ENCODE results near the gene TRABD2A.
A peak's percentile ranks its signal among the peaks of the same experiment; 100 is the strongest.

Gene TRABD2A

GRCh38 chr2:84925336-84925723, 44.4 kb upstream of the TRABD2A start:
- no peak for TF ChIP-seq CTCF (conservative IDR thresholded peaks at IDR 0.05; ENCODE audit: low read length)
- TF ChIP-seq EZH2phosphoT487 (IDR thresholded peaks at IDR 0.05; ENCODE audit: borderline replicate concordance) = no peak
- H3K36me3 ChIP-seq (ENCODE audit: insufficient read depth, low read length) = no peaks in the 10 kb centered on the region
- H3K79me2 ChIP-seq (ENCODE audit: insufficient read depth, low read length) = no peaks in the 10 kb centered on the region
- H3K9me3 ChIP-seq (ENCODE audit: insufficient read depth, low read depth, low read length) = no peaks in the 10 kb centered on the region
- no peaks in the 10 kb centered on the region for H3F3A ChIP-seq (ENCODE audit: low read depth)
- no peaks in the 10 kb centered on the region for H3K9me2 ChIP-seq (replicated peaks; ENCODE audit: low read depth, low read length)
- peak overlapping the region; percentile 45; the same call in 1 of the 2 replicates for H2AFZ ChIP-seq (ENCODE audit: low read length)
- H4K20me1 ChIP-seq (ENCODE audit: insufficient read depth, low read length, poor library complexity, severe bottlenecking) = no peaks in the 10 kb centered on the region
- no peaks in the 10 kb centered on the region for H3K27me3 ChIP-seq (ENCODE audit: insufficient read depth, low read length, poor library complexity, severe bottlenecking)
- no peak overlapping the region for H3K9ac ChIP-seq (ENCODE audit: low read depth, low read length, poor library complexity, severe bottlenecking)
- H3K4me3 ChIP-seq (ENCODE audit: low read length, poor library complexity, severe bottlenecking) = no peak overlapping the region
- peak overlapping the region; percentile 44 for H3K4me2 ChIP-seq (ENCODE audit: low read depth, low read length, poor library complexity, severe bottlenecking)
- H3K4me1 ChIP-seq (ENCODE audit: insufficient read depth, low read length, poor library complexity, severe bottlenecking) = peaks cover 15% of the 10 kb centered on the region

GRCh38 chr2:84924173-84925106, 43.6 kb upstream of the TRABD2A start:
- H3K9ac ChIP-seq (ENCODE audit: low read depth, low read length, poor library complexity, severe bottlenecking) = peak overlapping the region; percentile 41

GRCh38 chr2:84923009-84923408, 42.1 kb upstream of the TRABD2A start:
- Histone ChIP-seq H2AFZ (ENCODE audit: low read length) (no peak overlapping the region), H3K9me3 (ENCODE audit: insufficient read depth, low read depth, low read length) (no peaks in the 10 kb centered on the region), H3K9ac (ENCODE audit: low read depth, low read length, poor library complexity, severe bottlenecking) (no peak overlapping the region), H3K4me2 (ENCODE audit: low read depth, low read length, poor library complexity, severe bottlenecking) (no peak overlapping the region), H3K36me3 (ENCODE audit: insufficient read depth, low read length) (no peaks in the 10 kb centered on the region), H3K4me3 (ENCODE audit: low read length, poor library complexity, severe bottlenecking) (no peak overlapping the region), H3K9me2 (replicated peaks; ENCODE audit: low read depth, low read length) (no peaks in the 10 kb centered on the region), H3K27me3 (ENCODE audit: insufficient read depth, low read length, poor library complexity, severe bottlenecking) (no peaks in the 10 kb centered on the region), H3K79me2 (ENCODE audit: insufficient read depth, low read length) (no peaks in the 10 kb centered on the region), H3F3A (ENCODE audit: low read depth) (no peaks in the 10 kb centered on the region), H3K4me1 (ENCODE audit: insufficient read depth, low read length, poor library complexity, severe bottlenecking) (peaks cover 15% of the 10 kb centered on the region), H4K20me1 (ENCODE audit: insufficient read depth, low read length, poor library complexity, severe bottlenecking) (no peaks in the 10 kb centered on the region)
- TF ChIP-seq EZH2phosphoT487 (IDR thresholded peaks at IDR 0.05; ENCODE audit: borderline replicate concordance) (no peak), CTCF (conservative IDR thresholded peaks at IDR 0.05; ENCODE audit: low read length) (no peak)

More at GRCh38 chr2:84924173-84925106, 43.6 kb upstream of the TRABD2A start:
- Histone ChIP-seq H4K20me1 (ENCODE audit: insufficient read depth, low read length, poor library complexity, severe bottlenecking) (no peaks in the 10 kb centered on the region), H3K79me2 (ENCODE audit: insufficient read depth, low read length) (no peaks in the 10 kb centered on the region), H3F3A (ENCODE audit: low read depth) (no peaks in the 10 kb centered on the region), H3K4me3 (ENCODE audit: low read length, poor library complexity, severe bottlenecking) (peak overlapping the region; percentile 44), H3K9me2 (replicated peaks; ENCODE audit: low read depth, low read length) (no peaks in the 10 kb centered on the region), H3K4me1 (ENCODE audit: insufficient read depth, low read length, poor library complexity, severe bottlenecking) (peaks cover 15% of the 10 kb centered on the region), H3K9me3 (ENCODE audit: insufficient read depth, low read depth, low read length) (no peaks in the 10 kb centered on the region), H3K27me3 (ENCODE audit: insufficient read depth, low read length, poor library complexity, severe bottlenecking) (no peaks in the 10 kb centered on the region), H3K4me2 (ENCODE audit: low read depth, low read length, poor library complexity, severe bottlenecking) (peak overlapping the region; percentile 49), H2AFZ (ENCODE audit: low read length) (peak overlapping the region; percentile 71; the same call in 1 of the 2 replicates), H3K36me3 (ENCODE audit: insufficient read depth, low read length) (no peaks in the 10 kb centered on the region)
- no peak for TF ChIP-seq CTCF (conservative IDR thresholded peaks at IDR 0.05; ENCODE audit: low read length)
- no peak for TF ChIP-seq EZH2phosphoT487 (IDR thresholded peaks at IDR 0.05; ENCODE audit: borderline replicate concordance)

All from Loucy (cell line).